Measurements from ENCODE around the gene PRR27. TPM values are rescaled to one million over a fixed set of nuclear protein-coding genes. Genes with fewer than 3 reads are reported as not detected.

PRR27 gene
- total RNA-seq: not detected

DNA sequence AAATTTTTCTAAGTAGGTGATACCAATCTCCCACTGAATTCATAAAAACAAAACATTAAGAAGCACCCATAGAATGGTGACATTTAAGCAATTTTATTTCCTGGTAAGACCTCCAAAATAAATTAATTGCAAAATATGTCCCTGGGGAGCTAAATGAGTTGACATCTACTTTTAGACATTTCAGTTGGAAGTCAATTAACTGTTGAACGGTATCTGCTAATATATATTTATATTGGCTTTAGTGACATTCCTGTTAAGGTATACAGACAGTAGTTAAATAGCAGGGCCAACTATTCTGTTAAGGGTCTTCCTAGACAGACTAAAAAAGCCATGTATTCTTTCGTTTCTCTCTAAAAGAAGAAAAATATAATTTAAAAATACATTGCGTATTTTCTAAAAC lies at the start of gene PRR27:
TSS of gene PRR27 (plus strand) at position 301 of the 400 bp plus-strand sequence. CDS start 139 bp downstream, outside the sequence.
- DNase-seq: no peak

DNA sequence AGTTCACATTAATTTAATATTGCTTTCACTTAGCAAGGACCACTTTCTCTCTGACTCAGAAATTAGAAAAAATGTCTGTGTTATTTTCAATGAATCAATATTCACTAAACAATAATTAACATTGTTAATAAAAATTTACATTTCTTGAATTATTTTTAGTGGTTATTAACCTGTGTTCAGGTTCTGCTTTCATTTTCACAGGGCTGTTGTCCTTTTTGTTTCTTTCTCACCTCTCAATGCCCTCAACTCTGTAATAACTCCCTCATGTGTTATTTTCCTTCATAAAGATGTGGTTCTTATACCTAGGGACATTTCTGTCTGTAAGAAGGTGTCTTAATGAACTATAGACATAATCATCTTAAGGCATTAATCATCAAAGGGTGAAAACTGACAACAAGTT lies 43.1 kb upstream of the PRR27 start:
- DNase-seq: no peak

DNA sequence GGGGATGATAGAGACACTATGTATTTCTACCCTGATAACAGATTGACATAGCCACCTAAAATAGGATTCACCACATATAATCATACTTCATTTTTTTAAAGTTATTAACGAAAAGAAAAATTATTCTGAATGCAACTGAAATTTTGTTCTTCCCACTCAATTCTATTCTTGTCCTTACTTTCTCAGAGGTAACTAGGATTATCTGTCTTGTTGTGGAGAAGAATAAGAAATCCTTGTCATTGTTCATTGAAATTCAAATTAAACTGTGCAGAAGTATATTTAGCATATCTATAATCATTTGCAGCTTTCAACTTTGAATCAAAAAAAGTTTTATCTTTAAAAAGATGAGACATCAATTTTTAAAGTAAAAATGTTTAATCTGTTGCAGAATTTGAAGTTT lies 40.4 kb upstream of the PRR27 start:
- DNase-seq: no peak

DNA sequence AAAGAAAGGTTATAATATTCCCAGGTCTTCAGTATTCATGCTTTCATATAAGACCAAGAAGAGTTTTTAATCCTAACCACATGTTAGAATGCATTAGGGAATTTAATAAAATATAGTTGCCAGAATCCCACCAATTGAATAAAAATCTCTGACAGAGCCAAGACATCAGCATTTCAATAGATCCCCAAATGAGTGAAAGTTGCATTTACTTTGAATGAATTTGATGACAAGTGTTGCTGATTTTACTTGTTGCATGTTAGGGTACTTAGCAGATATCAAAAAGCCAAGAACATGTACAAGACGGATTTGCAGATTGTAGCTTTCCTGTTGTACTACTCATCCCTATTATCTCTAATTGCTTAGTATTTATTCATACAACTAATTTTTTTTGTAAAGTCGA lies 39.9 kb upstream of the PRR27 start:
- DNase-seq: no peak

DNA sequence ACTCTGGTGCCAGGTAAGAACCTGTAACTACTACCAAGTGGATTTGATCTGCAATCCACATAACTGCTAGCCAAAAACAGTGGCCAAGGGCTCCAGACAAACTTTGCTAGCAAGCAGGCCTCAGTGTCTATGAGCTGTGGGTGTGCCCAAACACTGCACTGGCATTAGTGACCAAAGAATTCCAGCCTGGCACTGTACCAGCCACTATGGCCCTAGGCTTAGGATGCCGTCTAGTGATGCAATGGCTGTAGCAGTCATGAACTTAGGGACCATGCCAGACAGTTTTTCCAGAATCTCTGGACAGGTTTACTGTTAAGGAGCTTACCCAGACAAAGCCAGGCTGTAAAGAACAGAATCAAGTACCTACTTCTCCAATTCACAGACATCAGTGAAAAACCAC lies 33.7 kb upstream of the PRR27 start:
- no peak for DNase-seq

DNA sequence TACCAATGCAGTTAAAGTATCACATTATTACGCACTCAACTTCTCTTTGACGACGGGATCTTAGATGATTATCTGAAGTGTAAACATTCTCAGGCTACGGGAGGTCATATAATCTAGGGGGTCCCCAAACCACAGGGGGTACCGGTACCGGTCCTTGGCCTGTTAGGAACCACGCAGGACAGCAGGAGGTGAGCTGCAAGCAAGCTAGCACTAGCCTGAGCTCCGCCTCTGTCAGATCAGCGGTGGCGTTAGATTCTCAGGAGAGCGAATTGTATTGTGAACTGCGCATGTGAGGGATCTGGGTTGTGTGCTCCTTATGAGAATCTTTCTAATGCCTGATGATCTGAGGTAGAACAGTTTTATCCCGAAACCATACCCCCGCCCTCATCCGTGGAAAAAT lies 20.6 kb upstream of the PRR27 start:
- no peak for DNase-seq

DNA sequence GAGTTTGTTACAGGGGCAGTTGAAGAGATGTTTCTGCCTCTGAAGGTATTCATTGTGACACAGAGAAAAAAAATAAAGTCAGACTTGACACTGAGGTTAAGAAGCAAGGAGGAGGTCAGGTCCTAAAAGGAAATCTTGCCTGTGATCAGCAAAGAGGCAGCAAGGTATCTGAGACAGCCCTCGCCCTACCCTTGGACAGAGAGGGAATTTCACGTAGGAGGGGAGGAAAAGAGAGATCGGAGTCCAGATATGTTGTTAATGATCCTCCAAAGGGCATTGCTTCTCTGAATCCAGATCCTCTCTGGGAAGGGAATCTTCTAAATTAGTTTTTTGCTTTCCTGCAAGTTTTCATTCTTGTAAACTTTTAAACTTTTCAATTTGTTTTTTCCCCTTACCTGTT lies 15.3 kb upstream of the PRR27 start:
- no peak for DNase-seq

DNA sequence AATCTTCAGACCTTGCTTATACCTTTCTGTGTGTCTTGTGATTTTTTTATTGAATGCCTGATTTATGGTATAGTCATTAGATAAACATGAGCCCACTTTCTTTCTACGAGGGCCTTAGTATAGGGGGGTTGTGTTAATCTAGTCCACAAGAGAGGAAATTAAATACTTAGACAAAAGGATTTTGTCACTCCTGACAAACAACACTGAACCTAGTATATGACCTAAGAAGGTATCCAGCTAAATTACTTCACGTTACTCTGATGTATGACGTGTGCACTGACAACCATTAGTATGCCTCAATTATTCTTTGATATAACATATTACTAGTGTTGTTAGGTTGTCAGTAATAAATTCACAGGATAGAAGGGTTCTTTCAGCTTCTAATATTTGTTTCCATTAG lies 2.8 kb upstream of the PRR27 start:
- no peak for DNase-seq

DNA sequence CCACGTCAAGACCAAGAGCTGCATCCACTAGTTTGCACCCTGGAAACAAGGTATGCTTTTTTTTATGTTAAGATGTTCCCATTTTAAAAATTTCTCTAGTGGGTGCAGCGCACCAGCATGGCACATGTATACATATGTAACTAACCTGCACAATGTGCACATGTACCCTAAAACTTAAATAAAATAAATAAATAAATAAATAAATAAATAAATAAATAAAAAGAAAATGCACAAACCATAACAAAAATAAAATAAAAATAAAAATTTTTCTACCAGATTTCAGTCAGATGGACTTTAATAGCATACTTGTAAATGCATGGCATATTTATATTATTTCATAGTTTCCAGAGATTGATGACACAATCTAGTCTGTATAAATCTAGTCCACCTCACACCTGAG lies 1.9 kb upstream of the PRR27 start:
- DNase-seq: no peak

DNA sequence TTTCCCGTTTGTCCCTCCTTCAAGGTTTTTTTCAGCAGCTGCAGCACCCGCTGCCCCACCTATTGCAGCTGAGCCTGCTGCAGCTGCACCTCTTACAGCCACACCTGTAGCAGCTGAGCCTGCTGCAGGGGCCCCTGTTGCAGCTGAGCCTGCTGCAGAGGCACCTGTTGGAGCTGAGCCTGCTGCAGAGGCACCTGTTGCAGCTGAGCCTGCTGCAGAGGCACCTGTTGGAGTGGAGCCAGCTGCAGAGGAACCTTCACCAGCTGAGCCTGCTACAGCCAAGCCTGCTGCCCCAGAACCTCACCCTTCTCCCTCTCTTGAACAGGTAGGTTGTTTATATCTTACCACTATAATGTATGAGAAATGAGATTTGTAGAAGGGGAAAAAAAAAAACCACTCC lies 4.5 kb downstream of the PRR27 start:
- no peak for DNase-seq

DNA sequence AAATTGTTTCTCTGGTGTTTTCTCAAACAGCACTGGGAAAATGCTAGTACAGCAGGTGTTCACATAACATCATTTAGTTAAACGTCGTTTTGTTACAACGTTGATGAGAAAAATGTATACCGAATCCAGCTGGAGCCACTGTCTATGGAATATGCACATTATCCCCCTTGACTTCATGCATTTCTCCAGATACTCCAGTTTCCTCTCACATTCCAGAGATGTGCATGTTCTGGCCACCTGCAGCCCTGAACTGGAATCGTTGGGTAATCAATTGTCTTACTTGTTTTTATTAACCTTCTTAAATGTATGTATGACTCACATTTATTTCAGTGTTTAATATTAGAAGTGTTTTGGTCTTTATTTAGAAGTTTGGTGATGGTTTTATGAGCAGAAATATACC lies 23.1 kb downstream of the PRR27 start:
- no peak for DNase-seq

DNA sequence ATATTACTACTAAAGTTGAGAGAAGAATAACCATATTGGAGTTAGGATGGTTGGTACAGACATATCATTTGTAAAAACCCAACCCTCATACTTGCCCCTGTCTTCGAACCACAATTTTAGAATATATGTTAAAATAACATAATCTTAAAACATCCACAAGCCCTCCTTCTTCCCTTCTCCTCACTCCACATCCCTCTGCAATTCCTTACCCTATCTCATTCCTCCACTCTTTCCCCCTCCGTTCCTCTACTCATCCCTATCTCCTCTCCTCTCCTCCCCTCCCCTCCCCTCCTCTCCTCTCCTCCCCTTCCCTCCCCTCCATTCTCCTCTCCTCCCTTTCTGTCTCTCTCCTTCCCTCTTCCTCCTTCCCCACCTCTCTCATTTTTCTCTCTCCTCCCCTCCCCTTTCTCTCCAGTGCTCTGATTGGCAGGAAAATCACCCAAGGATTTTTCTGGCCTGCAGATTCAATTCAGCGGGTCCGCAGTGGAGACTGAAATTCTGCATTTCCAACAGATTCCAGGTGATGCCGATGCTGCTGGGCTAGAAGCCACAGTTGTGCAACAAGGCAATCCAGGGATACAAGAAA lies 24.1 kb downstream of the PRR27 start:
- no peak for DNase-seq

DNA sequence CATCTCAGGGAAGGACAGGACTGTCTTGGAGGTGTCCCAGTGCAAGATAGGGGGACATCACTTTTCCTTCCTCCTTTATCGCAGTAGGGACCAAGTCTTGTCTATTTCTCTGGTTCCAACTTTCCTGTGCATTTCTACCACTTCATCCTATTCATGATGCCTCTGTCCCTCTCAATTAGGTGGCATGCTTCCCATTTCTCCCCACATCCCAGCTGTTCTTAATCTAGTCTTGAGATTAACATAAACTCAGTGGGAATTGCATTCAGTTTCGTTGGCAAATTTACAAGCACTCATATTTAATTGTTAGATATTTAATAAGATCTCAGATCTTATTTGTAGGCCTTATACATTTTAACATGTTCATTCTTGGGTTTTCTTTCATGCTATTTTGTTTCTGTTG lies 25.8 kb downstream of the PRR27 start:
- peak; percentile 7 for DNase-seq

DNA sequence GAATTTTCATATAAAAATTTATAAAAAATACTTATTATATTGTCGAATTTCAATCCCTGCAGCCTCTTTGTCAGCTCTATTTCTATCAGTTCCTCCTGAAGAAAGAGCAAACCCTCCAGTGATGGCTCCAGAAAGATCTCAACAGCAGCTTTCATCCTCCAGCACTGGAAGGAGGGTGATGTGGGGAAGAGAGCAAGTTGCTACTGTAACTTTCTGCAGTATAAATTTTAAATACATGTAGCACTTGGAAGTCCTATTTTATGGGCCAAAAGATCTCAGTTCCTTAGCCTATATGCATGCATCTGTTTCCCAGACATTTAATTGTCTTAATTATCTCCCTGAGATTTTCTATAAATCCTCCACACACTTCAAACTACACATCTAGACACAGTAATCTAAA lies 27.8 kb downstream of the PRR27 start:
- no peak for DNase-seq

DNA sequence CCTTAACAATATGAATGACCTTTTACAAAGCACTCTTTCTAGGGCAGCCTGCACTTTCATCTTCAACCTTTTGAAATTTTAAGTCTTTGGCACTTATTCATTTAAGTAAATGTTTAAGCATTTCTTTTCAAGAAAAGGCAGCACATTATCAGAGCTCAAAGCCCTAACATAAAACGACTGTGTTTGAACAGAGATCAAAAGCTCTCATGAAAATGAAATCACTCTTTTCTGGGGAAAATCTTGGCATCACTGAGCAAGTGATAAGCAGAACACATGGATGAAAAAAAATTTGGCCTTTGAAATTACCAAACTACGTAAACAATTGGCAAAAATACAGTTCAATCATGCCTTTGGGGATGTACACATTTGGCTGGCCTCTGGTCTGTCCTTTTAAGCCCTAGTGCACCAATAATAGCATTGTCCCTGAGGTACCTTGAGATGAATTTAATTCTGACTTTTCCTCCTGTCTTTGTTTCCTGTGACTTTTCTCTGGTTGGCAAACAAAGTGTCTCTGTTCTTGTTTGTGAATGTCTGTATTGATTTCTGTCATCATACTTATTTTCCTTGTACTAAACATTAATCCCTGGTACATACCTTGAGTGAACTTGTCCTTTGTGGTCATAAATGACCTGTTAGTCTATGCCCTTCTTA lies 28.6 kb downstream of the PRR27 start:
- peak; percentile 73 for DNase-seq

DNA sequence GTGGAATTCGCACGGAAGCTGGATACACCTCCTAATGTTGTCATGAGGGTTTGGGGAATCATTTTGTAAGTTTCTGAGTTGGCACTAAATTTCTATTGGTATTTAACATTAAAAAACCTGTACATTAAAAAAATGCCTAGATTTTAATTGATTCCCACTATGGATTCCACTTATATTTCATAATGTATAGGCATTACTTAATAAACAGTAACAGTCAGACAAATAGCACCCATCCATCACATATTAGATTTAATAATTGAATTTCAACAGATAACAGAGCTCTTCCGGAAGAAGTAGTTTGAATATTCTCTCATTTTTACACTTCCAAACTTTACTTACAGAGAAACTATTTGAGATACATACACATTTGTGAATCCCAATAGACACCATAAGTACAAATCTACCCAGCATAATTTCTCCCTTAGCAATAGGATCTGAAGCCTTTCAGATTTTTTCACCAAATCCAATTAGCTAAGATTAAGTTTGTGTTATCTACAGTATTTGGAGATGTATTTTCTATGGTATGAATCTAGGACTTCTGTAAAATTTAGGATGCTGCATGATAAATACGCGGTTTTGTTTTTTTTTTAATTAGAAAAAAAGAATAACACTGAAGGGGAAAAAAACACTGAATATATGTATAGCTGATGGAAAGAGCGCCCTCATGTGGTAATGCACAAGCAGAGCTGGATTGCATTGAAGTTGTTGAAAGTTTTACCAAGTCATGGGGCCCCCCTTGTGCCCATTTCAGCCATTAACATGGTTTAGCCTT lies 29.3 kb downstream of the PRR27 start:
- no peak for DNase-seq

DNA sequence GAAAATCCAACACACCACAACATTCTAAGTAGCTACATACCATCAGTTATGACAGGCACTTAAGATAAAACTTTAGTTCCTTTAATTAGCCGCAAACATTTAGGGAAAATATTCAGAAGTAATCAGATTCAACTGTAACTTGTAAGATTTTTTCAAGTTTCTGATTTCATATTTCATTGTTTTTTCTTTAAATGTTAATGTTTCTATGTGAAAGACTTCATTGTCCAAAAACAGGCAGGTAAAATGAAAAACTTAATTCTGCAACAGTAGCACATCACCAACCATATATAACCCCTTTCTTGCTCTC lies 29.9 kb downstream of the PRR27 start:
- DNase-seq: no peak

DNA sequence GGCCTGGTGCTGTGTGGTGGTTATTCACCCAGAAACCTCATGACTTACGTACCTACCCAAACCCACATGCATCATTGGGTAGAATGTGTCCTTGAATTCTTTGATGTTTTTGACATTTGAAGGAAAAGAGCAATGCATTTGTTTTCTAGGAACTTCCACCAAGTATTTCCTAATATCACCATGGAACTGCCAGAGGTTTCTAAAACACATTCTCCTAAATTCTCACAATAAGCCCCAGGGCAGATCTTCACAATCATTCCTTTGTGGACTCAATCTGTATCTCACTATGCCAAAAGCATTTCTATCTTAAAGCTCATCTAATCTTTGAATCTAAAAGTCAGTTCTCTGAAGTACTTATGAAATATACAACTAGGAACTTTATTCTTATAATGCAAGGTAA lies 33.2 kb downstream of the PRR27 start:
- no peak for DNase-seq

DNA sequence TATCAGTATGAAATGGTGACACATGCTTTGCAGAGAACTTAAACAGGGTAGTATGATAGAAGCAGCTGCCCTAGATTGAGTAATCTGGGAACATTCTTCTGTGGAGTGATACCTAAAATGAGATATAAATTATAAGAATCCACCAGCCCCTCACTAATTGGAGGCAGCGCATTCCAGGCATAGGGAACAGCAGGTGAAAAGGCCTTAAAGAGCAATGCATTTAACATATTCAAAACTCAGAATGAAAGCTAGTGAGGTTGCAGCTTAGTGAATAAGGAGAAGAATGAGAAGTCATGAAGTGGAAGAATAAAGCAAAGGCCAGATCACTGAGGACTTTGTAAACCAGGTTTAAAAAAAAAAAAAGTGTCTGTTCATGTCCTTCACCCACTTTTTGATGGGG lies 36.5 kb downstream of the PRR27 start:
- DNase-seq: no peak

DNA sequence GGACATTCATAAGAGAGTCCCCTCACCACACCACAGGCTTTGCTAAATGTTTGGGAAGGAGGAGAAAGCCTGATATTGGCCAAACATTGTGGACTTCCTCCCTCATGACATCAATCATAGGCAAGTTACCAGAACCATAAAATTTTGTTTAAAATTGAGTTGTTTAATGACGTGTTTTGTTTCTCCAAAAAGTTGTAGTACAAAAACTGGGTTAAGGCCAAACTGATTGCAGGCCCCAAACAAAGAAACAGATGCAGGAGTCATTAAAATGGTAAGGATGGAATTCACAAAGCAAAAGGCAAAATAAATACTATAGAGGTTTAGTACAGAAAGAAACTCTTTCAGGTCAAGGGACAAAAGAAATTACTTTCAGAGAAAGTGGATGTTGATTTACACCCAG lies 37.6 kb downstream of the PRR27 start:
- DNase-seq: no peak

DNA sequence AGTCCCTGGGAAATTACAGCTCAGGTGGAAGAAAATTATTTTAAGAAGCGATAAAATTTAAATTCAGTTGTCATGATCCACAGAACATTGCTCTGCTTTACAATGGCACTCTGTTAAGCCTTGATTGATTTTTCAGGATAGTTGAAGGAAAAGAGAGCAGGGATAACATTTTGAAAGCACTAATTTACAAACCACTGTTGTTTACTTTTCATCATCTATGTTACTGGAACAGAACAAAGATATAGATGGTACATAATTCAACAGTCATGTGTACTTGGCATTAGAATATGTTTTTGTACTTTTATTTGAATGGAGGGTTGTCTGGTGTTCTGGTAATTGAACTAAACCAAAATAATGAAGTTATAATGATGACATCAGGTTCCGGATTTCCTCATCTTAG lies 38.9 kb downstream of the PRR27 start:
- no peak for DNase-seq

DNA sequence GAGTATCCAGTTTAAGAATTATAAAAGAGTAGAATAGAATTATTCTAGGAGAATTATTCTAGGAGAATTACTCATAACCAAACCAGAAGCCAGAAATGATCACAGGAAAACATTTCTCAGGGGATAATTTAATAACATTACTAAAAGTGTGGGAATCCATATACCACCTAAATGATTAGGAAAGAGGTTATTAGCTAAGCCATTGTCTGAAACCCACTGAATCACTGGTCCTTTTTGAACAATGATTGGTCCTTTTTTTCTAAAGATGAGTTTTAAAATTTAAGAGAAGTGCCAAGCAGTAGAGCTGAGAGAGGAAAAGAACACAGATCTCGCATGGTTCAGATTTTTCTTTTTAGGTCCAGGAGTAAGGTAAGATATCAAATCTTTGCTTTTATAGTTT lies 41.4 kb downstream of the PRR27 start, which contains the start of gene ODAM:
TSS of gene ODAM (plus strand) at position 301 of the 400 bp plus-strand sequence. CDS start 819 bp downstream, outside the sequence.
- DNase-seq: no peak

DNA sequence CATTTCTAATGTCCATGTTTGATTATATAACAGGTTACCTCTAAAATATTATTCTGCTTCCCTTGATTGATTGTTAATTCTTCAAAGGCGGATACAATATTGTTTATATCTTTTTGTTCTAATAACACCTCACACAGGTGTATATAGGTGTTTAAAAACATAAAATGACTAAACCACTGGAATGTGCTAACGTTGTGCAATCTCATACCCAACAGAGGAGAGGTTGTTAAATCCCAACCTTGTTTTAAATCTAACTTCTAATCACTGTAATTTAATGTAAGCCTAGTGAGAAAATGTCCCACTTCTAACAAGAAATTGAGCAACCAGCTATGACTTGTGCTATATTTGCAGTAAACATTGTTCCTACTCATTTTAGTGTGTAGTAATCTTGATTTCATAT lies 42.8 kb downstream of the PRR27 start:
- no peak for DNase-seq

DNA sequence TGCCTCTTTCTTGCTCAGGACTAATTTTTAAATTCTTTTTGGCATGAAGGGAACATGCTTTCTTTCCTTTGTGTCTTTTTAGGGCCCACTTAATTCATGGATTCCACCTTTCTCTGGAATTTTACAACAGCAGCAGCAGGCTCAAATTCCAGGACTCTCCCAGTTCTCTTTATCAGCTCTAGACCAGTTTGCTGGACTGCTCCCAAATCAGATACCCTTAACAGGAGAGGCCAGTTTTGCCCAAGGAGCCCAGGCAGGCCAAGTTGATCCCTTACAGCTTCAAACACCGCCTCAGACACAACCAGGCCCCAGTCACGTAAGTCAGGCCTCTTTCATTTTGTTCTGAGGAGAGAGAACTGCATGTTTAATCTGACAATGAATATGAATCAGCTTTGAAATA lies 43.8 kb downstream of the PRR27 start:
- no peak for DNase-seq
